ENCODE results near the gene ATG7. TPM values are rescaled to one million over a fixed set of nuclear protein-coding genes. Genes with fewer than 3 reads are reported as not detected.

The ATG7 gene
- total RNA-seq, 1 donor from 2014 or later, result 31.3 TPM

- Histone ChIP-seq H3K27me3 (ENCODE audit: control insufficient read depth, insufficient read depth, low read length) (no peaks in the 10 kb centered on the region), H3K36me3 (ENCODE audit: control insufficient read depth, insufficient read depth, low read length) (no peaks in the 10 kb centered on the region), H3K4me3 (ENCODE audit: low read depth, low read length) (no peak overlapping the region)
- DNase-seq (ENCODE audit: low read depth), result peak; percentile 99
- no peak for TF ChIP-seq CTCF (IDR thresholded peaks at IDR 0.05; ENCODE audit: insufficient read depth, low read length, poor library complexity, severe bottlenecking)
Measured at GRCh38 chr3:11600501-11601282, 328.5 kb downstream of the ATG7 start.

- no peaks in the 10 kb centered on the region for H3K27me3 ChIP-seq (ENCODE audit: control insufficient read depth, insufficient read depth, low read length)
- TF ChIP-seq CTCF (IDR thresholded peaks at IDR 0.05; ENCODE audit: insufficient read depth, low read length, poor library complexity, severe bottlenecking), result no peak
- no peak overlapping the region for H3K4me3 ChIP-seq (ENCODE audit: low read depth, low read length)
- no peak for DNase-seq (ENCODE audit: low read depth)
- H3K36me3 ChIP-seq (ENCODE audit: control insufficient read depth, insufficient read depth, low read length), result no peaks in the 10 kb centered on the region
Measured at GRCh38 chr3:11601446-11602238, 329.4 kb downstream of the ATG7 start.

GRCh38 chr3:11602239-11602840 lies 330.1 kb downstream of the ATG7 start:
- Histone ChIP-seq H3K36me3 (ENCODE audit: control insufficient read depth, insufficient read depth, low read length) (no peaks in the 10 kb centered on the region), H3K4me3 (ENCODE audit: low read depth, low read length) (no peak overlapping the region), H3K27me3 (ENCODE audit: control insufficient read depth, insufficient read depth, low read length) (no peaks in the 10 kb centered on the region)
- TF ChIP-seq CTCF (IDR thresholded peaks at IDR 0.05; ENCODE audit: insufficient read depth, low read length, poor library complexity, severe bottlenecking), result no peak
- DNase-seq (ENCODE audit: low read depth), result no peak

- H3K27me3 ChIP-seq (ENCODE audit: control insufficient read depth, insufficient read depth, low read length), result no peaks in the 10 kb centered on the region
- no peaks in the 10 kb centered on the region for H3K36me3 ChIP-seq (ENCODE audit: control insufficient read depth, insufficient read depth, low read length)
- H3K4me3 ChIP-seq (ENCODE audit: low read depth, low read length), result no peak overlapping the region
- no peak for DNase-seq (ENCODE audit: low read depth)
- no peak for TF ChIP-seq CTCF (IDR thresholded peaks at IDR 0.05; ENCODE audit: insufficient read depth, low read length, poor library complexity, severe bottlenecking)
Measured at GRCh38 chr3:11602886-11603527, 330.8 kb downstream of the ATG7 start.

- no peak overlapping the region for H3K4me3 ChIP-seq (ENCODE audit: low read depth, low read length)
- no peaks in the 10 kb centered on the region for H3K36me3 ChIP-seq (ENCODE audit: control insufficient read depth, insufficient read depth, low read length)
- no peaks in the 10 kb centered on the region for H3K27me3 ChIP-seq (ENCODE audit: control insufficient read depth, insufficient read depth, low read length)
- no peak for TF ChIP-seq CTCF (IDR thresholded peaks at IDR 0.05; ENCODE audit: insufficient read depth, low read length, poor library complexity, severe bottlenecking)
- no peak for DNase-seq (ENCODE audit: low read depth)
Measured at GRCh38 chr3:11603628-11604027, 331.4 kb downstream of the ATG7 start.

All from kidney epithelial cell (primary cell).